Hematopoietic multipotent progenitor cell treated with erythropoietin and hydrocortisone succinate and interleukin-3 and kit ligand, for 17 days (in vitro differentiated cells): ENCODE data around the gene CXCR4.

ENCODE experiments used
- DNase-seq: peaks from one replicate; pipeline ENCODE4 v3.0.0-alpha.2; 2015; ENCODE audit warnings: low spot score

The CXCR4 gene

DNA sequence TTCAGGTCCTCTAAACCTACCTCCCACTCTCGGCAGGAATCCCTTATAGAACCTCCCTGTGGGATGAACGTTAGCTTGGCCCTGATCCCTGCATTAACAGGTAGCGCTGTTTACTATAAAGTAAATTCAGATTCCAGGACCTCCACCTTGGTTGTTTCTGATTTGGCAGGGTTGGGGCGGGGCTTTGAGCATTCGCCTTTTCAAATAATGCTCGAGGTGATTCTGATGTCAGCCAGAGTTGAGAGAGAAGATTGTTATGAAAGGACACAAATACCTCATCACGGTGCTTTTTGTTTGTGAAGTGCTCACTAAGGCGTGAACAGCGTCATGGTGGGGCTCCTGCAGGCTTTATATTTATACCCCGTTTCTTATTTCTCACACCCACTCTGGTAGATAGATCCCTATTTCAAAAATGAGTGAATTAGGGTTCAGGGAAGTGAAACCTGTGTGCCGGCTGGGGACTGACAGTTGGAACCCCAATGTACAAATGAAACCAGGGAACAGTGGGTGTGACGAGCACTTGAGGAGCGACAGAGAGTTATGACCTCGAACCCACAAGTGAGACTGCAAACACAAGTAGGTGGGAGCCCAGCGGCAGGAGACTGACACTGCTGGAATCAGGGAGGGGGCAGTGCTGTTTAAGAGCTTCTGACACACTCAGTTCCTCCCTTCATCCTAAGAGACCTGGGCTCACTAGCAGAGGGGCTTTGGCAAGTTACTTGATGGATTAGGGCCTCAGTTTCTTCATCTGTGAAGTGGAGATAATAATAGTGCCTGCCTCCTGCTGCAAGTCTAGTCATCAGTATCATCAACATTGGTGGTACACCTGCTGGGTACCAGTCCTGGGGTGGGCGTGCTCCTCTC is 14.2 kb upstream of the CXCR4 start:
- no peak for DNase-seq

DNA sequence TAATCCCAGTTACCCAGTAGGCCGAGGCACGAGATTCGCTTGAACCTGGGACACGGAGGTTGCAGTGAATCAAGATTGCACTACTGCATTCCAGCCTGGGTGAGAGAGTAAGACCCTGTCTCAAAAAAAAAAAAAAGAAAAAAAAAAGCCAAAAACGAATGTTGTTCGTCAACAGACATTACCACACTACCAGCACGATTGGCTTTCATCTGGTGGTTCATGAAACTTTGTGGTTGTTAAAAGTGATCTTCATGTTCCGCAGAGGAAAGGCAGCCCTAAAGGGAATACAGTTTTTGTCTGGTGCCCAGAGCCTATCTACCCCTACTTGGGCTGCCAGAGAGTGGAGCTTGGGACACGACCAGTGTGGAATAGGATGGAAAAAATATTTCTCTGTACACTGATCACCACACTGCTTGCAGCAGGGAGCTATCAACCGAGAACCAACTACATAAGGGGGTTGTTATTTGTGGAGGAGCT is 13.6 kb upstream of the CXCR4 start:
- no peak for DNase-seq

DNA sequence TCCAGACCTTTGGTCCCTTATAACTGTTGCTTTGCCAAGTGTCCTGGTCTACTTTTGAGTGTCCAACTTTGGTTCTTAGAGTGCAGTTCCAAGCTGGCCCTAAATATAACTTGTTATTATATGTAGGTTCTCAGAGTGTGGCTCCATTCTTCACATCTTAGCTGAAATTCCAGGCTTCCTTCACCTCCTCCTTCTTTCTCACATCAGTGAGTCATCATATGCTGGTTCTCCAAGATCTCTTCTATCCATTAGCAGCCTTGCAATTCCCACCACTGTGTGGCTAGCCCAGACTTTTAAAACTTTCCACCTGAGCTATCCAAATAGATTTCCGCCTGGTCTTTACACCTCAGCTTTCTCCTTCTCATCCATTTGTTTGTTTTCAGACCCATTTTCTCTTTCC is 12.6 kb upstream of the CXCR4 start:
- DNase-seq, result no peak

DNA sequence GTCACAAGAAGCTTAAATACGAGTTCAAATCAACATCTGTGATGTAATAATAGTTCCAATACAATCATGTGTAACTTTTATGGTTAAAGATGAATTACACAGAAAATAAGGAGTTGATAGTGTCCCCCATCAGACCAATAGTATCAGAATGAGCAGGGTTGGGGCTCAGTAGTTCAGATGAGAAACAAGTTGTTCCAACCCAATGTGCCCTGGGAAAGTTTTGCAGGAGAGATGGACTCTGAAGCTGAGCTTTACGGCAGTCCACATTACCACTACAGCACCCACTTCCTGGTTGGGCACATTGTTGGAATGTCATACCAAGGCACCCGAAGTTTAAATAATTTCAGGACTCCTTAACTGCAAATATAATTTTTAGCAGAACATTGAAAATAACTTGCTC is 12.1 kb upstream of the CXCR4 start:
- no peak for DNase-seq

DNA sequence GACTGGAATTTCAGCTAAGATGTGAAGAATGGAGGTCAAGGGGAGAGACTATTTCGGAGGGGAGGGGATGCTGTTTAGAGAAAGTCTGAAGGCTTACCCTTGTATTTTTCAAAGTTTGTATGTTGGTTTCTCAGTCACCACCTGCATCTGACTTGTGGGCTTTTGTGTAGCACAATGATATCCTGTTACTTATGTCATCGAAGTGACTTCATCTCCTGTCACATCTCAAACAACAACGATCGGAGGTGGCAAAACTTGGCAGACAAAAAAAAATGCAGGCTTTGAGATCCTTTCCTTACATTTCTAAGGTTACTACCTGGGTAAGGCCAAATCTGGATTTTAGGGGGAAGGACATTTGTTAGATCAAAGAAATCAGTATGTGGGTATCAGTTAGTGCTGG is 11.7 kb upstream of the CXCR4 start:
- no peak for DNase-seq

DNA sequence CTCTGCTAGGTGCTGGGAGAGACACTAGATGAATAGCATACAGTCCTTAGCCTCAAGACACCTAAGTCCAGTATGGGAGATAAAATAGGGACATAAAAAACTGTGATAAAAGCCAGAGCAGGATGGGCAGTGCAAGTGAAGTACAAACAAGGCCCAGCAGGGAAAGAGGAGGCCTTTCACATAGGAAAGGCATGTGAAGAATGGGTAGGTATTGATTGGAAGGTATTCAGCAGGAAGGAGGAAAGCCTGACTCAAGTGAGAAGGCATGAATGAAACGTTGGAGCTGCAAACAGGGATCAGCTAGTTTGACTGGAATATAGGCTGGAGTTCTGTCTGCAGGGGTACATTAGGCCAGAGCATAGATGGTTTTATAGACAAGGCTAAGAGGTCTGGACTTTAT is 11.0 kb upstream of the CXCR4 start:
- no peak for DNase-seq

DNA sequence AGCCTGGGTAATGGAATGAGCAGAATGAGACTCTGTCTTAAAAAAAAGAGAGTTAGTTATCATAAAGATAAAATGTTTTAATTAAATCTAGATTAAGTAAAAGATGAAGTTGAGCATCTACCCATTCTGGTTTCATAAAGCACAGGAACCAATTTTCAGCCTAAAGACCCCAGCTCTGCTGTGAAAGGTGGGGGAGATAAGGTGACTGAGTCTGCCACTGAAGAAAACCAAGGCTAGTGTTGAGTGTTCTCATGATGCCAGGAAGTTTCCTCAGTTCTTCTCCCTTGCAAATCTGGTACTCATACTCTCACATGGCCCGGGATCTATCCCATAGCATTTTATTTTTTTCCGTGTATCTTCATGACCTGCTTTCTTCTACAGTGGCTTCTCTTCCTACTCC is 10.4 kb upstream of the CXCR4 start:
- no peak for DNase-seq

DNA sequence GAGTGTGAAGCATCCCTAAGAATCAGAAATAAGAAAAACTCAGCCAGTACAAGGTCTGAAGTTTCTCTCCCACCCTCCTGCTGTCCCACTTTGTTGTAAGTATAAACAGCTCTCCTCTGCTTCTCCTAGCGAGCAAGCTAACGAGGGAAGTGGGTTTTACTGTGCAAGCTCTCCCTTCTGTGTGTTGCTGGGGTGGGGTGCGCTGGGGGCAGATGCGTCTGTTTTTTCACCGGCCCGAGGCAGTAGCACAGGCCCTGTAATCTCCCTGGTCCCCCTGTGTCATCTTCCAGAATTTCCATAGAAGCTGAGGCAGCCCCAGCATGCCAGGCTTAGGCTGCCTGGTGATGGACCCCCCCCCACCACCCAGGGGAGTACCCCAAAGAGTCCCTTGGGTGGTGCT is 9.4 kb upstream of the CXCR4 start:
- no peak for DNase-seq

DNA sequence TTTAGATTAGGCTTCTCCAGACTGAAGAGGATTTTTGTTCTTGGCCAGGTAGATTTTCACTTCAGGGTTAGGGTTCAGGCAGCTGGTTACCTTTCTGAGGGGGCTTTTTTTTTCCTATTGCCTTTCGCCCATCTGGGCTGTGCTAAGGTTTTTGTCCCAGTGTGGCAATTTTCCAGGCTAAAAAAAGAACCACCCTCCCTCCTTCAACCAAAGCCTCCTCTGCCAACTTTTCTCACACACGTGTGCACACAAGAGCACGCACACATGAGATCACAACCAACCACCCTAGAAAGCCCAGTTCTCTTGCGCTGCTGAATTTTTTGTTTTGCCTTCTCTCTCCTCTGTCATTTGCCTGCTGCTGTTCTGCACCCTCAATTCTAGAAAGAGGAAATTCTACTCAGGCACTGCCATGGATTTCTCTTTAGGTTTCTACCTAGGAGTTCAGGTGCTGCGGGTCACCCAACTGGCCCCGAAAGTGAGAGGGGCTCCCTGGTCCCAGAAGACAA is 8.5 kb upstream of the CXCR4 start:
- DNase-seq, result no peak

DNA sequence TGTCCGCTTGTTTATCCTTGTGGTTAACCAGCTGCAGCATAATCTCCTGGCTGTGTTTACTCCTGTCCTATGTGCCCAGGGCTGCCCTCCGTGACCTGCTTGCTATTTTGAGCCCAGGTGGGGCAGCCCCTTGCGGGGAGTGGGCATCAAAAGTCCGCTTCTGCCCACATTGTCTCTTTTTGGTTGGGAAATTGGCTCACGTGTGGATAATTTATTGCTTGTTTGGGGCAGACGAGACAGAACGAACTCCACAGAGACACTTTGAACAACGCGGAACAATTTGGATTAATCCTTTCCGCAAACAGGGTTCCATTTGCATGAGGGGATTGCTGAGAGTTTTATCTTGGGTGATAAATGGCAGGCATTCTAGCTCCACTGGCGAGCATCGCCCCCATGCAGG is 8.1 kb upstream of the CXCR4 start:
- no peak for DNase-seq

DNA sequence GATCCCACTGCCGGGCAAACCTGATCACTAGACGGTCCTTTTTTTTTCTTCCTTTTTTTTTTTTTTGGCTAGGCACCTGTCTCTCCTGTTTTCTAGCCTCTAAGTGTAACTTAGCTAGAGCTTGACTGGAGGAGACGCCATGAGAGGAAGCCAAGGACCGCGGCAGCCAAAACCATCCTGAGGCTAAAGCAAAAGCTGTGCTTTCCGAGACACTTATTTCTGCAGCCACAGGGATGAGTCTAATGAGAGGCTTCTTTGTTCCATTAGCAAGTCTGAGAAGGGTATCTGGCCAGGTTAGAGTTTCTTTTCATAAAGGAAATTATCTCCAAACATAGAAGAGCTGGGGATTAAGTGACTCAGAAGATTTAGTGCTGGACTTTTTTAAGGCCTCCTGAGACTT is 7.3 kb upstream of the CXCR4 start:
- DNase-seq, result no peak

DNA sequence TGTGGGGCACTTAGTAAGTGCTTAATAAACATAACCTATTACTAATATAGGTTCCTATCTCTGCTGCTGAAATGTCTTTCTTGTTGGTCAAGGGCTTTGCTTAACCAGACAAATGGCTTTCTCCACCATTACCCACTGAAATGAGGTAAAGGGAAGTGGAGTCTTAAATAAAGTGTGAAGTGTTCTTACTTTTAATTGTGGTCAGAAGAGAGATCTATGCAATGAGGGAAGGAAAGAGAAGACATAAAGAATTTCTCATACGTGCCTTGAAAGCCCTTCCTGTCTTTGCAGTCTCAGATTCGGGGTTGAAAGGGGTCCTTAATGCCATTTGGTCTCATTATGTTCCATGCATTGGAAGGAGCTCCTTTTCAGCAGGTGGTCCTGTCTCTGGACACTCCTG is 6.9 kb upstream of the CXCR4 start:
- no peak for DNase-seq

DNA sequence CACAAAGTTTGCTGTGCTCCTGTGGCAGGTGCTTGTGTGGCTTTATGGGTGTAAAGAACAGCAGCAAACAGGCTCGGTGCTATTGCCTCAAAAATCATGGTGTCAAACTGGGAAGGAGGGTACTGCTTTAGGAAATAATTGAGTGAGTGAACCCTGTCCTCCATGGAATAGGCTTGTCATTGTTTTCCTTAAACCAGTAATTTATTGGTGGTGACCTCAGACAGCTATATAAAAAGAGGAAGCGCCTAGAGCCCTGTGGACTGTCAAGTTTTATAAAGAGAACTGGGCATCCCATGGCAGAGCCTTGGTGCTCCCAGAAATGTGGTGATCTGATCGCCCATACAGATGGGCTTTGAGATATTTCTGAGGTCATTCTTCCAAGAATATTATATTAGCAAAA is 4.7 kb upstream of the CXCR4 start:
- DNase-seq, result no peak

DNA sequence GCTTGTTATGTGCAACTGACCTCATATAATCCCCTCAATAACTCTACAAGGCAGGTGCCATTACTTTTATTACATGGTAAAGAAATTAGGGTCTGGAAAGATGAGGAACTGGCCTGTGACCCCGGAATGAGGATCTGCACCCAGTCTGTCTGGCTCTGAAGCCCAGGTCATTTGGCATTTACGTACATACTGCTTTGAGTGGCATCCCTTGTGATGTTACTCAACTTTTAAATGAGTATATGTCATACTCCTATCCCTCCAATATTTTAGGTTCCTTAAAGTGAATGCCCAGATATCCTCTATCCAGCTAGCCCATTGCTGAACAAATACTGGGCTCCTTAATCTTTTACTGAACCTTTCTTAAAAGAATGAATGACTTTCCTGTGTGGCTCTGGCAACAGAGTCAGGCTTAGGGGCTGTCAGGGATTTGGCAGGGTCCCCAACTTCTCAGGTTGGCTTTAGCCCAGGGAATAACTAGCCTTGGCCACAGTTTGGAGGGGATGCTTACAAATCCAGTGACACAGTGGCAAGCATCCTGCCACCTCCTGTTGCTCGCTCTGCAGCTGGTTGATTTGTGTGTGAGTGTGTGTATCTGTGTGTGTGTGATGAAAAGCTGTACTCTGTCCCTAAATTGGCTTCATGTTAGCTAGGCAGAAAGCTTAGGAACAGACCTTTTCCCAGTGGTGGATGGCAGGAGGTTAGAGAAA is 3.4 kb upstream of the CXCR4 start:
- no peak for DNase-seq

DNA sequence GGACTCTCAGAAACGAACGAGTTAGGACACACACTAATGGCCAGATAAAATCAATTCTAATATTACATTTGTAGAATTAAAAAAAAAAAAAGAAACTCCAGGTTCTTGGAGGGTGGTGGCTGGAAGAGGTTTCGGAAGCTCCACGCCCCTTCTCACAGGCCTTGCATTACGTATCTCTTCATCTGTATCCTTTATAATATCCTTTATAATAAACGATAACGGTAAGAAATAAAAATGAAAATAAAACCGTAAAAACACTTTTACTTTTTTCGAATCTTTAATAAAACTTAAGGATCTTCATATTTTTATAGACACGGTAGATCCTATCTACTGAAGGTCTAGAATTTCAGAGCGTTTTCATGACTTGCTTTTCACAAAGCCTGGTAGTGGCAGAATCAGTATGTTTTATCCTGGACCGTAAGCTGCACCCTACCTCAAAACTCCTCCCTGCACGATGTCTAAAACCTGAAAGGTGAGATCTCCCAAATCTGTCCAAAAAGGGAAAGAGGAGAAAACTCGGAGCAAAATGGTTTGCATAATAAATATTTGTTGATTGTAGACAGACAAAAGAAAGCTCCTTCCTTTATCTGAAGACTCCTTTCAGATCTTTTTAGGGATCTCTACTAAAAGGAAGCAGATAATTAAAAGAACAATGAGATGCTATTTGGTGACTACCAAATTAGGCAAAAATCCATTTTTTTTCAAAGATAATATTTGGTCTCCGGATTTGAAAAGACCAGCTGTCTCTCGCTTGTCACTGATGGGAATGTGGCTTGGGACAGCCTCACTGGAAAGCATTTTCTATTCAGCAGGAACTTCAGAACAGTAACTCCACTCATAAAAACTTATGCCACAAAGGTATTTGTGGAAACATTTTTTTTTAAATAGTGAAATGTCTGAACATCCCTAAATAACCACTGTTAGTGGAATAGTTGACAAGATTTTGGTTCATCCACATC is 2.0 kb upstream of the CXCR4 start:
- no peak for DNase-seq

DNA sequence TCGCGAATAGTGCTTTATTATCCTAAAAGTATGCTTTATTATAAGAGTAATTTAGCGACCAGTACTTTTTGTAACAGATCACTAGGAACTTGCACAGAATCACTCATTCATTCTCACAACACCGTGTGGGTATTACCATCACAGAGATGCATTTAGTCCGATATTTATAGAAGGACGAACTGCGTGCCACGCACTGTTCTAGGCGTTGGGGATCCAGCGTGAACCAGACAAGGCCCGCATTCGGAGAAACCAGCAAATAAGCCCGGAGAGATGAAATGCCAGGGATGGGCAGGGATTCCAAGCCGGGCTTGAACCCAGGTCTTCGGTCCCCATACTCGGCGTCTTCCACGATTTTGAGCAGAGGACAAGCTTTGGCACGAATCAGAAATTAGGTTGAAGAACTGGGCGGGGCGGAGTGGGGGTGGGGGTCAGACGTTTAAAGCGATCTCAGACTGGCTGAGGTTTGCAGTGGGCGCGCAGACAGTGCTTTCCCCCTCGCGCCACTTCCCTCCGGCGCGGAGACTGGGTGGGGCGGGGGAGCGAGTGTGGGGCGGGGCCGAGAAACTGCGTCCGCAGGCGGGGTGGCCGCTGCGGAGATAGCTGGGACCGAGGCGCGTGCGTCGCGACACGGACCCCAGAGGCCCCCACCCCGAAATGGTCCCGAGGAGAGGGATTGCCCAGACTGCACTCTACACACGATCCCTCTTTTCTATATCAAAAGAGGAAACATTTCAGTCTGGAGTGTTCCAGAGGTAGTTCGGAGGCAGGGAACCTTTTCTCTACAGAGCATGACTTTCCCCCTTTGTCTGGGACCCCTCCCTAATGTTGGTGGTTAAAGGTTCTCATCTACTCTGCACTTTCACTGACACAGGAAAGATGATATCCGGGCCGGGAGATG is 1.1 kb upstream of the CXCR4 start:
- DNase-seq, result no peak

DNA sequence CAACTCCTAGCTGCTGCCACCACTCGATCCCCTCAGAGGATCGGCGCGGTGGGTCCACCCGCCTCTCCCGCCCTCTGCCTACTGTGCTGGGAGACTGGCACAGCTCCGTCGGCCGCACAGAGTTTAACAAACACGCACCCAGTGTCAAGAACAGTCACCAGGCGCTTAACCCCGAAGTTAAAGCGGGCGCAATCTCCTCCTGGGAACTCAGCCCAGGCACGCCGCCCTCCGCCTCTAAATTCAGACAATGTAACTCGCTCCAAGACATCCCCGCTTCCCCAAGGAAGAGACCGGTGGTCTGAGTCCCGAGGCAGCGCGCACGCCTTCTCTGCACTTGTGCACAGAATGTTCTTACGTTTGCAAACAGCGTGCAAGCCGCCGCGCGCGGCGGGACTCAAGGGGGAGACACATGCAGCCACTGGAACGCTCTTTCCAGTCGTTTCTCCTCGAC is 533 bp downstream of the CXCR4 start:
- DNase-seq, result no peak

DNA sequence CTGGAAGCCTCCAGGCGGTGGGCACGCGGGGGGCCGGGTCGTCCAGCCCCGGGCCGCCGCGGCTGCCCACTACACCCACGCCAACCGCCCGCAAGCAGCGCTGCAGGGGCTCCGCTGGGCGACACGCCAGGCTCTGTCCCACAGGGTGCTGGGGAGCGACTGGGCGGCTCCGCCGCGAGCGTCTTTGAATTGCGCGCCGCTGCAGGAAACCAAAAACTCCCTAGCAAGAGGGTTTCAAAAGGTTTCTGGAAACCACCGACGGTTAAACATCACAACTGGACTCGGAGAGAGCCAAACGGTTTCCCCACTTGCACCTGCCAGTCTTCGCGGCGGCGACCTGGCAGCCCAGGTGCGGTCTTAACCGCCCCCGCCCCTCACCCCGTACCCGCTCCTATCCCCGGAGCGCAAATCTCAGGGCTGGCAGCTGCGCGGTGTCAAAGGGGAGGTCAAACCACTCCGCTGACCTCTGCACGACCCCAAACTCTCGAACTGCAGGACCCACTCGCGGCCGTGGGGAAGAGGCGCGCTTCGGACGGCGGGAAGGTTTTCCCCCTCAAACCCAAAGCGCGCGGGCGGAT is 1.0 kb downstream of the CXCR4 start:
- no peak for DNase-seq

DNA sequence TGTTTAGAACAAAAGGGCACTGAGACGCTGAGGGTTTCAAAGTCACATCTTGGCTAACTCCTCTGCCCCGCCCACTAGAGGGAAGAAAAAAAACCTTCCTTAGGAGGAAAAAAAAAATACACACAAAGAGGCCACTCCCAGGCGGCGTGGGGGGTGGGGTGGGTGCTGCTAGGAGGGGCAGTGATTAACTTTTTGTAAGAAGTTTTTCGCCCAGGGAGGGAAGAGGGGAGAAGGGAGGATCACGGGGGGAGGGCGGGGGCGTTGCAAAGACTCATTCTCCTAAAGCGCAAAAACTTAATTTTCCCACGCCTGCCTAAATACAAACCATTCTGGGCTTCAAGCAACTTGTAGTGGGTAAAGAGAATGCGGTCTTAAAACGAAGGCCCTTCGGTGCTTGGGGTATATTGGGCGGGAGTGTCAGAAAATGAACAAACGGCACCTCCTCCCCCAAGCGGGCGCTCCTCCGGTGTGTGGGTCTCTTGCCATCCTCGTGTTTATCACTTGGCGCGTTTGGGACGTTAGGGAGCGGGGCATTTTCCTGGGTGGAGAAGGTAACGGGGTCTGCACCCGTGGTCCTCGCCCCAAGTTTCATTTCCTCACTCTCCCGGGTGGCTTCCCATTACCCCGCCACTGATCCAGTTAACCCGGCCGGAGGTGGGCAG is 1.7 kb downstream of the CXCR4 start:
- no peak for DNase-seq

DNA sequence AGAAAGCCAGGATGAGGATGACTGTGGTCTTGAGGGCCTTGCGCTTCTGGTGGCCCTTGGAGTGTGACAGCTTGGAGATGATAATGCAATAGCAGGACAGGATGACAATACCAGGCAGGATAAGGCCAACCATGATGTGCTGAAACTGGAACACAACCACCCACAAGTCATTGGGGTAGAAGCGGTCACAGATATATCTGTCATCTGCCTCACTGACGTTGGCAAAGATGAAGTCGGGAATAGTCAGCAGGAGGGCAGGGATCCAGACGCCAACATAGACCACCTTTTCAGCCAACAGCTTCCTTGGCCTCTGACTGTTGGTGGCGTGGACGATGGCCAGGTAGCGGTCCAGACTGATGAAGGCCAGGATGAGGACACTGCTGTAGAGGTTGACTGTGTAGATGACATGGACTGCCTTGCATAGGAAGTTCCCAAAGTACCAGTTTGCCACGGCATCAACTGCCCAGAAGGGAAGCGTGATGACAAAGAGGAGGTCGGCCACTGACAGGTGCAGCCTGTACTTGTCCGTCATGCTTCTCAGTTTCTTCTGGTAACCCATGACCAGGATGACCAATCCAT is 2.7 kb downstream of the CXCR4 start:
- DNase-seq, result no peak
